HL-60/S4 (cell line): ENCODE results near the gene CHRNA7.

Experiments used
- in situ Hi-C: fragments of 300-500 bp; cut with MboI; formaldehyde crosslinking; loops from 2 replicates; pipeline ENCODE4 v1.14.3; 2022; ENCODE audit warnings: low sequenced_read_pairs

Gene CHRNA7

GRCh38 chr15:32029862-32030781 lies at the start of gene CHRNA7:
Gene CHRNA7, plus strand, starts transcription at chr15:32030515. Its CDS starts 80 bp downstream, at chr15:32030595.
- in situ Hi-C loops = no loop called here

- in situ Hi-C loops = no loop called here
Measured at GRCh38 chr15:31985607-31986006, 44.7 kb upstream of the CHRNA7 start.

- in situ Hi-C loops = no loop called here
Measured at GRCh38 chr15:31993062-31993461, 37.3 kb upstream of the CHRNA7 start.

GRCh38 chr15:31997711-31998110 lies 32.6 kb upstream of the CHRNA7 start:
- in situ Hi-C loops = no loop called here

GRCh38 chr15:32003558-32003957 lies 26.8 kb upstream of the CHRNA7 start:
- in situ Hi-C loops = no loop called here

- in situ Hi-C loops = no loop called here
Measured at GRCh38 chr15:32004249-32004648, 26.1 kb upstream of the CHRNA7 start.

GRCh38 chr15:32007355-32007960 lies 22.9 kb upstream of the CHRNA7 start:
- in situ Hi-C loops = no loop called here

- in situ Hi-C loops = no loop called here
Measured at GRCh38 chr15:32014953-32015352, 15.4 kb upstream of the CHRNA7 start.

GRCh38 chr15:32020156-32020555 lies 10.2 kb upstream of the CHRNA7 start:
- in situ Hi-C loops = no loop called here

- in situ Hi-C loops = no loop called here
Measured at GRCh38 chr15:32028921-32029320, 1.4 kb upstream of the CHRNA7 start.

- in situ Hi-C loops = no loop called here
Measured at GRCh38 chr15:32029409-32029861, 880 bp upstream of the CHRNA7 start.

GRCh38 chr15:32030795-32031194 lies 480 bp downstream of the CHRNA7 start:
- in situ Hi-C loops = no loop called here

GRCh38 chr15:32033186-32033890 lies 3.0 kb downstream of the CHRNA7 start:
- in situ Hi-C loops = no loop called here

GRCh38 chr15:32034106-32034505 lies 3.8 kb downstream of the CHRNA7 start:
- in situ Hi-C loops = no loop called here

- in situ Hi-C loops = no loop called here
Measured at GRCh38 chr15:32035285-32035684, 5.0 kb downstream of the CHRNA7 start.

- in situ Hi-C loops = no loop called here
Measured at GRCh38 chr15:32036971-32037370, 6.7 kb downstream of the CHRNA7 start.

- in situ Hi-C loops = no loop called here
Measured at GRCh38 chr15:32041294-32041693, 11.0 kb downstream of the CHRNA7 start.

GRCh38 chr15:32042269-32042972 lies 12.1 kb downstream of the CHRNA7 start:
- in situ Hi-C loops = no loop called here

GRCh38 chr15:32053719-32054118 lies 23.4 kb downstream of the CHRNA7 start:
- in situ Hi-C loops = no loop called here

- in situ Hi-C loops = no loop called here
Measured at GRCh38 chr15:32057876-32058425, 27.6 kb downstream of the CHRNA7 start.

GRCh38 chr15:32060706-32061105 lies 30.4 kb downstream of the CHRNA7 start:
- in situ Hi-C loops = no loop called here
